ENCODE results near the gene DCAF5.
A peak's percentile ranks its signal among the peaks of the same experiment; 100 is the strongest.
"Not testable (repeated sequence)": the region's sequence is repeated elsewhere in the genome, so short reads cannot be mapped to it uniquely, and the experiment has no call there.

The DCAF5 gene

DNA sequence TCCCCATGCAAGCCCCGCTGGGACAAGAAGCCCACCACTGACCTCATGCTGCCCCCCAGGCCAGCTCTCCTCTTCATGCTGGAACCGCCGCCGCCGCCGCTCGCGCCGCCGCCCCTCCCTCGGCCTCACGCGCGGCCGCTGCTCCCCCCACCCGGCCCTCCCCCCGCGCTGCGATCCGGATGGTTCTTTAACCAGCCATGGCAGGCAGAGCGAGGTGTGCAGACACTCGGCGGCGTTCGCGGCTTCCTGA is at the start of gene DCAF5:
Gene DCAF5 (minus strand): TSS at position 218 of the 250 bp plus-strand sequence. CDS start 141 bp downstream, at position 77.
- no peak for DNase-seq (ENCODE audit: low read depth)

GRCh38 chr14:69199786-69200185 is 46.9 kb upstream of the DCAF5 start:
- no peak for DNase-seq (ENCODE audit: low read depth)

GRCh38 chr14:69193721-69194120 is 40.8 kb upstream of the DCAF5 start:
- DNase-seq (ENCODE audit: low read depth): no peak

DNA sequence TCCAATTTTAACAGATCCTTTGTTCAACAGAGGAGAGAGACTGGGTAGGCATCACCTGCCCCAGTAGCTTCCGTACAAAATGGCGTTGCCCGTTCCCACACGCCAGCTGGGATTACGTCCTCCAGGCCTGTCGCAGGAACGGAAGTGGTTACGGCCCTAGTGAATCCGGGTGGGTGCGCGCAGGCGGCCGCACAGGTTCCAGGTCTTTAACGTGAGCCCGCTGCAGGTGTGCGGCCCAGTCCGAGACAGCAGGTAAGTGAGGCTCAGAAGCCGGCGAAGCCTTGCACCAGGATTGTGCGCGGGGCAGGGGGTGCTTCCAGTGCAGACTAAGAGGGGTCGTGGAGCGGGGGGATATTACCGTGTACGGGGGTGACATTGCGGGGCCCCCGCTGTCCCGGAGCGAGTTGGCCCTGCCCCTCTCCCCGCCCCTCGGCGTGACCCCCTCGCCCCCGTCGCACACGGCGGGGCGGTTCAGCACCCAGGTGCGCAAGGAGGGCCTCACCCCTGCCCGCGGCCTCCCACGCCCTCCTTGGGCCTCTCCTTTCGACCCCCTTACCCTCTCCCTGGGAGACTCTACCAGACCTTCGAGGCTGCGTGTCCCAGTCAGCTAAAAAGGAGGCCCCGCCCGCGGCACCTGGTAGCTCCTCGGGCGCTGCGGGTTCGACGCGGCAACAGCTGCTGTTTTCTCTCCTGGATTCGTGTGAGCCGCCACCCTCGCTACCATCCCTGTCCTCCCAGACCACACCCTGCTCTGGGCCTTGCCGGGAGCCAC is 38.6 kb upstream of the DCAF5 start, which contains the start of gene EXD2:
Gene EXD2 (plus strand): TSS at position 159 of the 772 bp plus-strand sequence. CDS start 17,973 bp downstream, outside the sequence.
- peak; percentile 73 for DNase-seq (ENCODE audit: low read depth)

GRCh38 chr14:69190191-69190590 is 37.3 kb upstream of the DCAF5 start:
- DNase-seq (ENCODE audit: low read depth): no peak

DNA sequence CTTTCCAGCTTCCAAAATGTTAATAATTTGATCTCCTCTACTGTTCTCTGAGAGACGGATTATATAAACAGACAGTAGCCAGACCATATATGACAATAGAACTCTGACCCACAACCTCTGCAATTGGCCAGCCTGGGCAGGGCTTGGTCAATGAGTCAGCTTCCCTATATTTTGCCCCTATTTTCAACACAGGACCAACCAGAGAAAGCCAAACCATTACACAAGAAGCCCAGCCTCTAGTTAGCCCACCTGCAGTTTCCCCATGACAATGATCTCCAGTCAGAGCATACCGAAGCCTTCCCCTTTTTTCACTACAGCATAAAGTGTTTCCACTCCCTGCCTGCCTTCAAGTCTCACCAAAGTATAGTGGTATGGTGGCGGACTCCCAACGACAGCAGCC is 30.8 kb upstream of the DCAF5 start:
- no peak for DNase-seq (ENCODE audit: low read depth)

- DNase-seq (ENCODE audit: low read depth): not testable (repeated sequence)
Measured at GRCh38 chr14:69182580-69182979, 29.7 kb upstream of the DCAF5 start.

DNA sequence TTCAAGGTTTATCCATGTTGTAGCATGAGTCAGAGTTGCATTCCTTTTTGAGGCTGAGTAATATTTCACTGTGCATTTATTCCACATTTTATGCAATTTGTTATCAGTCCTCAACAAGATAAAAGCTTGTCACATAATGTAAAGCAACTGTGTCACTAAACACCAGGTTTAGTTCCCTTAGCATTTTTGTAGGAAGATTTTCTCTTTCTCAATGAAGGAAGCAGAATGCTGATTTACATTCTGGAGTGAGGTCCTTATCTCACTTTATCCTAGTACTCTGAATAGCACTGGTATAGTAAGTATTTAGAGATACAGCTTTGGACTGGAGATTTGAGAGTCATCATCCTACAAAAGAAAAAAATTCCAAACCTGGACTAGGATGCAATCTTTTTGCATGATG is 28.6 kb upstream of the DCAF5 start:
- no peak for DNase-seq (ENCODE audit: low read depth)

DNA sequence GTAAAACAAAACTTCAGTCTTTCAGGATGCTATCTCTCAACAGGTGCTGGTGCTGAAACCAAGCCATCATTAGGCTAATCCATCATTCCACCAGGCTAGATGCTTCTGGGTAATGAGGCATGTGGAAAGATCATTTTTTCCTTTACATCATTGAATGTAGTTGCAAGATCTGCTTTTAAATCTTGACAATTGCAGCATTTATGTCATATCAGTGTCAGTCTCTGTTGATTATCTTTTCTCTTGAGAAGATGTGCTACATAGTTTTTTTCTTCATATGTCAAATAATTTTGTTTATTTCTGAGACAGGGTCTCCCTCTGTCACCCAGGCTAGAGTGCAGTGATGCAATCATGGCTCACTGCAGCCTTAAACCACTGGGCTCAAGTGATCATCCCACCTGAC is 22.2 kb upstream of the DCAF5 start:
- no peak for DNase-seq (ENCODE audit: low read depth)

- DNase-seq (ENCODE audit: low read depth): no peak
Measured at GRCh38 chr14:69171569-69171968, 18.6 kb upstream of the DCAF5 start.

DNA sequence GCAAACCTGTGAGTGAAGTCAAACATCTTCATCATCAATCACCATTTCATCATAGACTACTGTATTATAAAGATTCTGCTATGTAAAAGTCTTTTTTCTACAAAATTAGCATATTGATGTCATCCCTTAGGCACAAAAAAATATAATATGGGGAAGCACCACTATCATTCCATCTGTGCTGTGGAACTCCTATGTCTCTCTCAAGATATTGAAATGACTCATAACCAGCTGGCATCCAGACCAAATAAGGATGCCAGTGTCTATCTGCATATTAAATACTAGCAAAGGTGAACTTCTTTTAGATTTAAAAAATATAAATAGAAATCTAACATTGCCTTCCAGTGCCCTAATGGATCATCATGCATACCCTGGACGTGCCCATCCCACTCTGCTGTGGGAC is 17.9 kb upstream of the DCAF5 start:
- DNase-seq (ENCODE audit: low read depth): no peak

DNA sequence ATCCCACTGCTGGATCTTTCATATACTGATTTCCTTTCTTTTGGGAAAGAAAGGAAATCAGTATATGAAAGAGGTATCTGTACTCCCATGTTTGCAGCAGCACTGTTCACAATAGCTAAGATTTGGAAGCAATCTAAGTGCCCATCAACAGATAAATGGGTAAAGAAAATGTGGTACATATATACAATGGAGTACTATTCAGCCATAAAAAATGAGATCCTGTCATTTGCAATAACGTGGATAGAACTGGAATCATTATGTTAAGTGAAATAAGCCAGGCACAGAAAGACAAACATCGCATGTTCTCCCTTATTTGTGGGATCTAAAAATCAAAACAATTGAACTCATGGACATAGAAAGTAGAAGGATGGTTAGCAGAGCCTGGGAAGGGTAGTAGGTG is 12.9 kb upstream of the DCAF5 start:
- DNase-seq (ENCODE audit: low read depth): not testable (repeated sequence)

DNA sequence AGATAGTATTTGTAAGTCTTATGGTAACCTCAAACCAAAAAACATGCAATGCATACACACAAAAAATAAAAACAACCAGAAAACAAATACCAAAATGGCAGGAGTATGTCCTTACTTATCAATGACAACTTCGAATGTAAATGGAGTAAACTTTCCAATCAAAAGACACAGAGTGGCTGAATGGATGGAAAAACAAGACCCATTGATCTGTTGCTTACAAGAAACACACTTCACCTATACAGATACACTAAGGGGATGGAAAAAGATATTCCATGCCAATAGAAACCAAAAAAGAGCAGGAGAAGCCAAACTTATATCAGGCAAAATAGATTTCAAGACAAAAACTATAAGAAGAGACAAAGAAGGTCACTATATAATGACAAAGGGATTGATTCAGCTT is 8.7 kb upstream of the DCAF5 start:
- DNase-seq (ENCODE audit: low read depth): no peak

DNA sequence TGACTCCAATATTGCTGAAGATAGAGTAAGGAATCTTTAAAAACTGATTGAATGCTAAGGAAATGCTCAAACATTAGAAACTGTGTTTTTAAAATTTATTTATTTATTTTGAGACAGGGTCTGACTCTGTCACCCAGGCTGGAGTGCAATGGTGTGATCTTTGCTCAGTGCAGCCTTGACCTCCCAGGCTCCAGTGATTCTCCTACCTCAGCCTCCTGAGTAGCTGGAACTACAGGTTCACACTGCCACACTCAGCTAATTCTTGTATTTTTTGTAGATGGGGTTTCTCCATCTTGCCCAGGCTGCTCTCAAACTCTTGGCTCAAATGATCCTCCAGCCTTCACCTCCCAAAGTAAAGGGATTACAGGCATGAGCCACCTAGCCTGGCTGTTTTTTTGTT is 3.3 kb upstream of the DCAF5 start:
- no peak for DNase-seq (ENCODE audit: low read depth)

DNA sequence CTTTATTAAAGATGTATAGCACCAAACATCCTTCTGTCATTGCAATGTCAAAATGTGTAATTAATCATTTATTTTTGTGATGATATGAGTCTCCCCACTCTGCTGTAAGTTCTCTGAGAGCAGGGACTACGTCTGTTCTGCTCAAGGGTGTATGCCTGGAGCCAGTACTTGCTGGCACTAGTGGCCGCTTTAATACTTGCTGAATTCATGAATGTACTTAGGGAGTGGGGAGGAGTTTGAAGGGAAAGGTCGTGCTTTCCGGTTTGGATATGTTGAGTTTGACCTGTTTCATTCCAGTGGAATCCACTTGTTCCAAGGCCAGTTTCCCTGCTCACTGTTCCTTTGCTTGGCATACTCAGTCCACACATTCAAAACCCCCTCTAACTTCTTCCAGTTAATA is 1.9 kb upstream of the DCAF5 start:
- no peak for DNase-seq (ENCODE audit: low read depth)

DNA sequence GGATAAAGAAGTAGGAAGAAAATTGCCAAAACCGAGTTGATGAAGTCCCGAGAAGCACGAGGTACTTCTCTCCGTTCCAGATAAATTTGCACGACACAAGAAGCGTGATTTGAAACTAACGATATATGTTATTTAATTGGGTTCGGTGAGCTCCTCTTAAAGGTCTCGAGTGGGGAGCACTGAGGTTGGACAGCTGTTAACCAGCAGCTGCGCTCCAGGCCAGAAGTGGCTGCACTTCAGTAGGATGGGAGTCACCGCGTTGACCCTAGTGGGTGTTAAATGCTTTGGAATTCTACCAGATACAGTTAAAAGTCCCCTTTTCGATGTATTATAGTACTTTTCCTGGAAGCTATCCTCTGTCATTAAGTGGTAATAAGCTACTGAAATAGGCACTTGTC is 953 bp upstream of the DCAF5 start:
- peak; percentile 17 for DNase-seq (ENCODE audit: low read depth)

- peak; percentile 94 for DNase-seq (ENCODE audit: low read depth)
Measured at GRCh38 chr14:69153152-69153872, 393 bp upstream of the DCAF5 start.

- DNase-seq (ENCODE audit: low read depth): peak; percentile 43
Measured at GRCh38 chr14:69152181-69152901, 578 bp downstream of the DCAF5 start.

DNA sequence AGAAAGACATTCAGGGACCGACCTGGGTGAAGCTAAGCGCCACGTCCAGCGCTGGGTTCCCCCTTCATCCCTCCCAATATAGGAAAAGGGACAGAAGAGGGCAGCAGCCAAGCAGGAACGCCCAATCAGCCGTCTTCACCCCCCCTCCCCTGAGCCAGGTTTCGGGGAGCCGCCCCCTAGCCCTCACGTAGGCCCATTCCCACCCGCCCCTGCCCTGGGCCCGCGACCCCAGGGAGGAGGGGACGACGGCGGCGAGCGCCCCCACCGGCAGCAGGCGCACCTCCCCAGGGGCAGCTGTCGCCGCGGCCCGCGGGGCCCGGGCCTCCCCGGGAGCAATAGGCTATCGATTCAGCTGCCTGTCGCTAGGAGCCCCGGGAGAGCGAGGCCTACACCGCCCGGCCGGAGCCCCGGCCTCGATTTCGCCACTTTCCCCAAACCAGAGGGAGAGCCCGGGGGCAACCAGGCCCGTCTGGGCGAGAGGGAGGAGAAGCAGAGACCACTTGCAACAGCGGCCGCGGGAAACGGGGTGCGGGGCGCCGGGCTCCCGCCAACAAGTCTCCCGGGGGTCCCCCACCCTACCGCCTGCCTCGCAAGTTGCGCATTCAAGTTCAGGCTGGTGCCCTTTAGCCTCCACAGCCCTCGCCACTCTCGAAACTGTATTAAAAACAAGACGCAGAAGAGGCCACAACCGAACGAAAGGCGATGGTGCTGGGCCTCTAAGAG is 1.3 kb downstream of the DCAF5 start:
- DNase-seq (ENCODE audit: low read depth): peak; percentile 61

DNA sequence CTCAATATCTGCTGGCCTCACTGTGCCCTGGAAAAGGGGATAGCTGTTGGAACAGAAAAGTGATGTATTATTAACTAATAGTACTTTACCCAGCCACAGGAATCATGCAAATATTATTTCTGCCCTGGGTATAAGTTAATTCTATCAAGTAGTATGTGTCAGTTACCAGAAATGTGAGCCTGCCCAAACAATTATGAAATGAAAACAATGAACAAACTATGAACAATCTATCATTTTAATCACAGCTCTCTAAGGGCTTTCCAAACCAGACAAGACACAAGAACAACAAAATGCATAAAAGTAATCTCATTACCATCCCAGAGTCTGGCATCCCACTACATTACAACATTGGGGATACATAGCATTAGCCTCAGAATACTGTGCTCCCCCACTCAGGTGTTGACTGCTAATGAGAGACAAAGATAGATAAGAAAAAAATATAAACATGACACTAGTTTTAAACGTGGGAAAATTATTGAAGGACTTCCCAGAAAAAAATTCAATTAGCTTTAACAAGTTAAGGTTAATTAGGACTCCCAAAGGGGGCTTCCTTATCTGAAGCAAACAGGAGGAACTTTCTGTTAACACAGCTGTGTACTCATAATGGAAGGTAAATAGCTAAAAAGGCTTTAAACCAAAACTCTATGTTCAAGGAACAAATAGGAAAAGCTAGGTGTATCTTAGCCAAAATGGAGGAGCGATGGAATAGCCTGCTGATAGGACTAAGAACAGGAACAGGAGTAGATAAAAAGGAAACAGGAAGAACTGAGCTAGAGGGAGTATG is 3.3 kb downstream of the DCAF5 start:
- no peak for DNase-seq (ENCODE audit: low read depth)

- no peak for DNase-seq (ENCODE audit: low read depth)
Measured at GRCh38 chr14:69142101-69142500, 10.8 kb downstream of the DCAF5 start.

DNA sequence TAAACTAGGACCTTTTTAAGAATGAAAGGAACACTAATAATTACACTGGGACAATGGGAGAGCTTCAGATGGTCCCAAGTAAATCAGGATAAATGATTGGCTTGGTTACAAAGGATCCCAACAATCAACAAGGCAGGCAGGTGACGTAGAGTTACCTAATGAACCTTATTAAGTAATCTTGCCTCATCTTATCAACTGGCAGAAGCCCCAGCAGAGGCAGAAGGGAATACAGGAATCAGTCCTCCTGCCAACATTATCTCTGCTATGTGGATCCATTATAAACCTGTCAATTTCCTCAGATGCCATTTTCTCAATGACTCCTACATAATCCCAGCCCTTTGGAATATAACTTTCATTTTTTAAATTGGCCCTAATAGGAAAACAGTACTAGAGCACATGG is 11.4 kb downstream of the DCAF5 start:
- DNase-seq (ENCODE audit: low read depth): no peak
